HEK293 (cell line): ENCODE results near the gene RPL13A.
A peak's percentile ranks its signal among the peaks of the same experiment; 100 is the strongest.

Experiments used
- BCL11B ChIP-seq: fragments of 450-650 bp; formaldehyde crosslinking; IDR thresholded peaks from 2 replicates; pipeline ENCODE4 v1.5.1; 2016; ENCODE audit warnings: low read depth, missing biosample characterization, missing genetic modification characterization
- GLIS1 ChIP-seq: fragments of 450-650 bp; formaldehyde crosslinking; IDR thresholded peaks from 2 replicates; pipeline ENCODE4 v1.5.1; 2016; ENCODE audit warnings: missing biosample characterization, missing genetic modification characterization
- KLF1 ChIP-seq: fragments of 450-650 bp; formaldehyde crosslinking; IDR thresholded peaks from 2 replicates; pipeline ENCODE4 v1.5.1; 2016; ENCODE audit warnings: missing biosample characterization, missing genetic modification characterization
- KLF7 ChIP-seq: fragments of 450-650 bp; formaldehyde crosslinking; IDR thresholded peaks from 2 replicates; pipeline ENCODE4 v1.5.1; 2016; ENCODE audit warnings: missing biosample characterization, missing genetic modification characterization, borderline replicate concordance
- PRDM1 ChIP-seq: fragments of 450-650 bp; formaldehyde crosslinking; IDR thresholded peaks from 2 replicates; pipeline ENCODE4; 2016; ENCODE audit warnings: missing biosample characterization, missing genetic modification characterization
- PRDM2 ChIP-seq: fragments of 450-650 bp; formaldehyde crosslinking; IDR thresholded peaks from 2 replicates; pipeline ENCODE4 v1.5.1; 2016; ENCODE audit warnings: missing biosample characterization, missing genetic modification characterization, borderline replicate concordance
- REPIN1 ChIP-seq: fragments of 450-650 bp; formaldehyde crosslinking; IDR thresholded peaks from 2 replicates; pipeline ENCODE4 v1.5.1; 2017; ENCODE audit warnings: missing biosample characterization, missing genetic modification characterization, low read depth
- SP7 ChIP-seq: fragments of 450-650 bp; formaldehyde crosslinking; IDR thresholded peaks from 2 replicates; pipeline ENCODE4 v1.5.1; 2016; ENCODE audit warnings: missing biosample characterization, missing genetic modification characterization
- YY1 ChIP-seq: fragments of 450-650 bp; formaldehyde crosslinking; IDR thresholded peaks from 2 replicates; pipeline ENCODE4 v1.5.1; 2018; ENCODE audit warnings: missing biosample characterization, missing genetic modification characterization
- ZBTB1 ChIP-seq: fragments of 450-650 bp; formaldehyde crosslinking; IDR thresholded peaks from 2 replicates; pipeline ENCODE4 v1.5.1; 2016; ENCODE audit warnings: missing biosample characterization, missing genetic modification characterization
- ZBTB7A ChIP-seq: fragments of 450-650 bp; formaldehyde crosslinking; IDR thresholded peaks from 2 replicates; pipeline ENCODE4 v1.5.1; 2016; ENCODE audit warnings: low read depth, missing biosample characterization, missing genetic modification characterization
- ZFP3 ChIP-seq: fragments of 450-650 bp; formaldehyde crosslinking; IDR thresholded peaks from 2 replicates; pipeline ENCODE4 v1.5.1; 2016; ENCODE audit warnings: low read depth, missing biosample characterization, missing genetic modification characterization
- ZNF211 ChIP-seq: fragments of 450-650 bp; formaldehyde crosslinking; IDR thresholded peaks from 2 replicates; pipeline ENCODE4 v1.5.1; 2016; ENCODE audit warnings: low read depth, missing biosample characterization, missing genetic modification characterization
- ZNF23 ChIP-seq: fragments of 450-650 bp; formaldehyde crosslinking; IDR thresholded peaks from 2 replicates; pipeline ENCODE4 v1.5.1; 2016; ENCODE audit warnings: missing biosample characterization, missing genetic modification characterization, borderline replicate concordance
- ZNF280C ChIP-seq: fragments of 450-650 bp; formaldehyde crosslinking; IDR thresholded peaks from 2 replicates; pipeline ENCODE4 v1.5.1; 2016; ENCODE audit warnings: missing biosample characterization, missing genetic modification characterization
- ZNF324 ChIP-seq: fragments of 450-650 bp; formaldehyde crosslinking; IDR thresholded peaks from 2 replicates; pipeline ENCODE4 v1.5.1; 2016; ENCODE audit warnings: missing biosample characterization, missing genetic modification characterization
- ZNF335 ChIP-seq: fragments of 450-650 bp; formaldehyde crosslinking; conservative IDR thresholded peaks from 2 replicates; pipeline ENCODE4 v1.5.1; 2016; ENCODE audit warnings: missing biosample characterization, missing genetic modification characterization
- ZNF341 ChIP-seq: fragments of 450-650 bp; formaldehyde crosslinking; IDR thresholded peaks from 2 replicates; pipeline ENCODE4; 2016; ENCODE audit warnings: low read depth, missing biosample characterization, missing genetic modification characterization
- ZNF350 ChIP-seq: fragments of 450-650 bp; formaldehyde crosslinking; IDR thresholded peaks from 2 replicates; pipeline ENCODE4 v1.5.0; 2017; ENCODE audit warnings: missing biosample characterization, mild to moderate bottlenecking, missing genetic modification characterization
- ZNF48 ChIP-seq: fragments of 450-650 bp; formaldehyde crosslinking; IDR thresholded peaks from 2 replicates; pipeline ENCODE4 v1.5.1; 2016; ENCODE audit warnings: missing biosample characterization, missing genetic modification characterization
- ZNF530 ChIP-seq: fragments of 450-650 bp; formaldehyde crosslinking; IDR thresholded peaks from 2 replicates; pipeline ENCODE4 v1.5.1; 2016; ENCODE audit warnings: low read depth, missing biosample characterization, missing genetic modification characterization
- ZNF544 ChIP-seq: fragments of 450-650 bp; formaldehyde crosslinking; IDR thresholded peaks from 2 replicates; pipeline ENCODE4 v1.5.0; 2017; ENCODE audit warnings: missing biosample characterization, missing genetic modification characterization
- ZNF658 ChIP-seq: fragments of 450-650 bp; formaldehyde crosslinking; IDR thresholded peaks from 2 replicates; pipeline ENCODE4; 2016; ENCODE audit warnings: missing biosample characterization, missing genetic modification characterization
- ZNF677 ChIP-seq: fragments of 450-650 bp; IDR thresholded peaks from 2 replicates; pipeline ENCODE4 v1.5.0; 2018; ENCODE audit warnings: missing biosample characterization, mild to moderate bottlenecking, missing genetic modification characterization, moderate library complexity
- ZNF76 ChIP-seq: fragments of 450-650 bp; formaldehyde crosslinking; IDR thresholded peaks from 2 replicates; pipeline ENCODE4; 2016; ENCODE audit warnings: low read depth, missing biosample characterization, missing genetic modification characterization, borderline replicate concordance
- ZNF792 ChIP-seq: fragments of 450-650 bp; formaldehyde crosslinking; IDR thresholded peaks from 2 replicates; pipeline ENCODE4 v1.5.1; 2016; ENCODE audit warnings: missing biosample characterization, missing genetic modification characterization
- ZNF843 ChIP-seq: fragments of 450-650 bp; formaldehyde crosslinking; IDR thresholded peaks from 2 replicates; pipeline ENCODE4 v1.5.1; 2016; ENCODE audit warnings: missing biosample characterization, missing genetic modification characterization
- ZSCAN16 ChIP-seq: fragments of 450-650 bp; formaldehyde crosslinking; IDR thresholded peaks from 2 replicates; pipeline ENCODE4 v1.5.1; 2016; ENCODE audit warnings: missing biosample characterization, missing genetic modification characterization
- ZSCAN30 ChIP-seq: fragments of 450-650 bp; IDR thresholded peaks from 2 replicates; pipeline ENCODE4 v1.5.1; 2018; ENCODE audit warnings: missing biosample characterization, mild to moderate bottlenecking, missing genetic modification characterization, moderate library complexity
- ZXDB ChIP-seq: fragments of 450-650 bp; formaldehyde crosslinking; IDR thresholded peaks from 2 replicates; pipeline ENCODE4 v1.5.1; 2016; ENCODE audit warnings: missing biosample characterization, missing genetic modification characterization
- TF ChIP-seq, protein P1 (sequence below): fragments of 450-650 bp; formaldehyde crosslinking; IDR thresholded peaks from 2 replicates; pipeline ENCODE4 v1.5.1; 2016; ENCODE audit warnings: missing biosample characterization, missing genetic modification characterization

Gene RPL13A

DNA sequence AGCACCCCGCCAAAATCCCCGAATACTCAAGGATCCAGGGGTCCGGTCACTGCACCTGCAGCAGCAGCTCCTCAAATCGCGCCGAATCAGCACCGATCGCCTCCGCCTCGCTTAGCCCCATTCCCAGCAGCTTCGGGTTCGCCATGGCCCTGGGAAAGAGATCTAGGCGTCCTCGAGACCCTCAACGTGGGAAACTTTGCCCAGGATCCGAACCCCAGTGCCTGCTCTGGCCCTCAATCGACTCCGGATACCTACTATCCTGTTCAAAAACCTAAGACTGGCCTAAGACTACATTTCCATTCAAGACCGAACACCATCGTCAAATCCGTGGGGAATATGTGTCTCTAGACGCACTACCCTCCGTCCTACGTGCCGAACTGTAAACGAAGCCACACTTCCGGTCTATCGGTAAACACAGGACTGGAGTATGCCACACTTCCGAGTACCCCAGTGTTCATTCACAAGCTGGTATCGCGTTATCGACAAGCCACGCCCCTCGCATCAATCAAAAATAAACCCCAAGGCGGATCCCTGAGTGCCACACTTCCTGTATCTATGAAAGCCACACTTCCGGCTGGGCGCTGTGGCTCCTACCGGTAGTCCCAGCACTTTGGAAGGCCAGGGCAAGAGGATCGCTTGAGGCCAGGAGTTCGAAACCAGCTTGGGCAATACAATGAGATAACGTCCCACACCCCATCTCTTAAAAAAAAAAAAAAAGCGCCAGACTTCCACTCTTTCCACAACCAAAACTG lies 35.8 kb upstream of the RPL13A start, which contains the start of gene PIH1D1 (continued):
- TF ChIP-seq, protein P1, sequence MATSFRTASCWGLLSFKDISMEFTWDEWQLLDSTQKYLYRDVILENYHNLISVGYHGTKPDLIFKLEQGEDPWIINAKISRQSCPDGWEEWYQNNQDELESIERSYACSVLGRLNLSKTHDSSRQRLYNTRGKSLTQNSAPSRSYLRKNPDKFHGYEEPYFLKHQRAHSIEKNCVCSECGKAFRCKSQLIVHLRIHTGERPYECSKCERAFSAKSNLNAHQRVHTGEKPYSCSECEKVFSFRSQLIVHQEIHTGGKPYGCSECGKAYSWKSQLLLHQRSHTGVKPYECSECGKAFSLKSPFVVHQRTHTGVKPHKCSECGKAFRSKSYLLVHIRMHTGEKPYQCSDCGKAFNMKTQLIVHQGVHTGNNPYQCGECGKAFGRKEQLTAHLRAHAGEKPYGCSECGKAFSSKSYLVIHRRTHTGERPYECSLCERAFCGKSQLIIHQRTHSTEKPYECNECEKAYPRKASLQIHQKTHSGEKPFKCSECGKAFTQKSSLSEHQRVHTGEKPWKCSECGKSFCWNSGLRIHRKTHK (tag by site-specific recombination) = no peak
- TF ChIP-seq ZNF335 (tag by site-specific recombination) (peak; percentile 95), KLF1 (tag by site-specific recombination) (no peak), ZNF324 (no peak), ZNF530 (no peak), ZNF843 (peak; percentile 52; the same call in 1 of the 2 replicates), ZNF658 (tag by site-specific recombination) (no peak), YY1 (tag by site-specific recombination) (no peak), GLIS1 (tag by site-specific recombination) (peak; percentile 47), ZNF792 (tag by site-specific recombination) (no peak), ZNF341 (no peak), ZXDB (peak; percentile 55), BCL11B (no peak), SP7 (tag by site-specific recombination) (0 out of 2 replicates have a peak, but pooled peaks have one; percentile 45), ZNF280C (tag by site-specific recombination) (no peak), ZNF350 (tag by site-specific recombination) (no peak), PRDM2 (tag by site-specific recombination) (no peak), KLF7 (tag by site-specific recombination) (no peak; the same call in 1 of the 2 replicates), ZNF677 (tag by site-specific recombination) (no peak), ZNF48 (tag by site-specific recombination) (no peak), ZSCAN30 (0 out of 2 replicates have a peak, but pooled peaks have one; percentile 47), PRDM1 (no peak), ZBTB1 (no peak), ZNF23 (no peak), ZNF76 (tag by site-specific recombination) (no peak; the same call in none of the 2 replicates), ZFP3 (no peak), REPIN1 (tag by site-specific recombination) (no peak), ZBTB7A (tag by site-specific recombination) (no peak), ZNF211 (no peak), ZNF544 (no peak), ZSCAN16 (tag by site-specific recombination) (0 out of 2 replicates have a peak, but pooled peaks have one; percentile 13)
